Measurements from ENCODE around the gene ACTN2.

ACTN2 gene

DNA sequence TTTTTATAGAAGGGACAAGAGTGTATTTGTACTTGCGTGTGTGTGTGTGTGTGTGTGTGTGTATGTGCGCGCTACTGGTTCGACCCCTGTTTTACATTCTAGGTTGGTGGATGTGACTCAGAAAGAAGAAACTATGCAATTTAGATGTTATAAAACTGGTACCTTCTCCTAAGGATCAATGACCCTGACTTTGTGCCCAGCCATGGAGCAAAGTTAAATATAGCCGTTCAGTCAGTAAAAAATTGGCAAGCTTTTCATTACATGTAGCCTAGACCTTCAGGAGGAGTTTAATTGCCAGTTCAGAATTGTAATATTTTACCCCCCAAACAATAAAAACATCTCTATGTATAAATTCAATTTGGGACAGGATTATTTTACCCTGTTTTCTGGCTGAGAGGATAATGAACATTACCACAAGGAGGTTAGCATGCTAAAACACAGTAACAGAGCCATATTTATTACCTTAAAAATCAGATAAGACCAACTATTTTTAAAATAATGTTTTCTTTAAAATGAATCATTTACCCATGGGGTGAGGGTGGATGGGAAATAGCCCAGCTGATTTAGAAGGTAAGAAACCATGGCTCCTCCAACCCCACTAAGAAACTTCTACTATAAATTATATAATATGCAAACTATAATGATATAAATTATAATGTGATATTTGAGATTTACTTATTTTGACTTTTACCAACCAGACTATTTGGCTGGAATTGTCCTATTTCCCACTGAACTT is 75.3 kb downstream of the ACTN2 start:
- Histone ChIP-seq H3K4me3 (ENCODE audit: insufficient read depth, low read length, poor library complexity, severe bottlenecking) (no peak overlapping the region), H3K79me2 (ENCODE audit: insufficient read depth, low read length) (no peaks in the 10 kb centered on the region), H3K36me3 (ENCODE audit: low read length) (no peaks in the 10 kb centered on the region), H3K9ac (ENCODE audit: low read length) (no peak overlapping the region), H3F3A (ENCODE audit: insufficient read depth) (no peaks in the 10 kb centered on the region), H2AFZ (ENCODE audit: low read depth, low read length, severe bottlenecking) (no peak overlapping the region), H3K4me2 (ENCODE audit: low read depth, low read length, poor library complexity, severe bottlenecking) (no peak overlapping the region), H3K27me3 (ENCODE audit: low read length) (no peaks in the 10 kb centered on the region), H3K9me3 (ENCODE audit: insufficient read depth, low read length) (no peaks in the 10 kb centered on the region), H3K27ac (ENCODE audit: low read depth, low read length) (no peak overlapping the region), H3K9me2 (replicated peaks; ENCODE audit: insufficient read depth, low read length) (no peaks in the 10 kb centered on the region), H4K20me1 (ENCODE audit: low read depth, low read length) (no peaks in the 10 kb centered on the region)
- TF ChIP-seq CTCF (IDR thresholded peaks at IDR 0.05; ENCODE audit: insufficient read depth, low read length, poor library complexity, severe bottlenecking) (no peak), EZH2phosphoT487 (conservative IDR thresholded peaks at IDR 0.05; ENCODE audit: low read length) (no peak)

- H3K79me2 ChIP-seq (ENCODE audit: insufficient read depth, low read length) = no peaks in the 10 kb centered on the region
- no peak overlapping the region for H2AFZ ChIP-seq (ENCODE audit: low read depth, low read length, severe bottlenecking)
- TF ChIP-seq CTCF (IDR thresholded peaks at IDR 0.05; ENCODE audit: insufficient read depth, low read length, poor library complexity, severe bottlenecking) (no peak), EZH2phosphoT487 (conservative IDR thresholded peaks at IDR 0.05; ENCODE audit: low read length) (no peak)
- no peaks in the 10 kb centered on the region for H3K9me2 ChIP-seq (replicated peaks; ENCODE audit: insufficient read depth, low read length)
- no peaks in the 10 kb centered on the region for H3F3A ChIP-seq (ENCODE audit: insufficient read depth)
- H3K27ac ChIP-seq (ENCODE audit: low read depth, low read length) = no peak overlapping the region
- no peaks in the 10 kb centered on the region for H3K9me3 ChIP-seq (ENCODE audit: insufficient read depth, low read length)
- no peak overlapping the region for H3K9ac ChIP-seq (ENCODE audit: low read length)
- no peaks in the 10 kb centered on the region for H3K36me3 ChIP-seq (ENCODE audit: low read length)
- no peak overlapping the region for H3K4me3 ChIP-seq (ENCODE audit: insufficient read depth, low read length, poor library complexity, severe bottlenecking)
- H4K20me1 ChIP-seq (ENCODE audit: low read depth, low read length) = no peaks in the 10 kb centered on the region
- H3K4me2 ChIP-seq (ENCODE audit: low read depth, low read length, poor library complexity, severe bottlenecking) = no peak overlapping the region
- H3K27me3 ChIP-seq (ENCODE audit: low read length) = no peaks in the 10 kb centered on the region
Measured at GRCh38 chr1:236762410-236762809, 76.1 kb downstream of the ACTN2 start.

GRCh38 chr1:236765831-236766230 is 79.5 kb downstream of the ACTN2 start:
- H3K9ac ChIP-seq (ENCODE audit: low read length) = no peak overlapping the region
- no peak overlapping the region for H2AFZ ChIP-seq (ENCODE audit: low read depth, low read length, severe bottlenecking)
- no peak overlapping the region for H3K4me3 ChIP-seq (ENCODE audit: insufficient read depth, low read length, poor library complexity, severe bottlenecking)
- H3K9me3 ChIP-seq (ENCODE audit: insufficient read depth, low read length) = no peaks in the 10 kb centered on the region
- H3K36me3 ChIP-seq (ENCODE audit: low read length) = no peaks in the 10 kb centered on the region
- H3F3A ChIP-seq (ENCODE audit: insufficient read depth) = no peaks in the 10 kb centered on the region
- H3K79me2 ChIP-seq (ENCODE audit: insufficient read depth, low read length) = no peaks in the 10 kb centered on the region
- H3K9me2 ChIP-seq (replicated peaks; ENCODE audit: insufficient read depth, low read length) = no peaks in the 10 kb centered on the region
- H3K27ac ChIP-seq (ENCODE audit: low read depth, low read length) = no peak overlapping the region
- no peak overlapping the region for H3K4me2 ChIP-seq (ENCODE audit: low read depth, low read length, poor library complexity, severe bottlenecking)
- no peaks in the 10 kb centered on the region for H3K27me3 ChIP-seq (ENCODE audit: low read length)
- TF ChIP-seq EZH2phosphoT487 (conservative IDR thresholded peaks at IDR 0.05; ENCODE audit: low read length) (no peak), CTCF (IDR thresholded peaks at IDR 0.05; ENCODE audit: insufficient read depth, low read length, poor library complexity, severe bottlenecking) (no peak)
- no peaks in the 10 kb centered on the region for H4K20me1 ChIP-seq (ENCODE audit: low read depth, low read length)
